Neural progenitor cell (in vitro differentiated cells): Measurements from ENCODE around the gene CLTB. TPM values are rescaled to one million over a fixed set of nuclear protein-coding genes. Genes with fewer than 3 reads are reported as not detected.

Experiments used
- DNase-seq: peaks from one replicate; pipeline ENCODE4 v3.0.0-alpha.2; 2016; ENCODE audit warnings: low spot score
- H2AFZ ChIP-seq: fragments of 200-600 bp; sonication (generic); replicated peaks from 2 replicates; pipeline ENCODE4 v1.6.1; 2016; ENCODE audit warnings: antibody characterized with exemption
- H3F3A ChIP-seq: fragments of 200-600 bp; sonication (generic); 2 replicates; pipeline ENCODE4 v1.6.1; 2016; ENCODE audit warnings: antibody characterized with exemption, low read depth
- H3K27ac ChIP-seq: fragments of 200-600 bp; sonication (generic); 2 replicates; pipeline ENCODE4 v1.5.1; 2016; ENCODE audit warnings: mild to moderate bottlenecking
- H3K27me3 ChIP-seq: fragments of 200-600 bp; sonication (generic); 2 replicates; pipeline ENCODE4 v1.6.1; 2016; ENCODE audit warnings: mild to moderate bottlenecking, moderate library complexity
- H3K36me3 ChIP-seq: fragments of 200-600 bp; sonication (generic); 2 replicates; pipeline ENCODE4 v1.5.1; 2016
- H3K4me1 ChIP-seq: fragments of 200-600 bp; sonication (generic); 2 replicates; pipeline ENCODE4 v1.6.1; 2016; ENCODE audit warnings: mixed run types
- H3K4me2 ChIP-seq: fragments of 200-600 bp; sonication (generic); 2 replicates; pipeline ENCODE4 v1.6.1; 2016
- H3K4me3 ChIP-seq: fragments of 200-600 bp; sonication (generic); 2 replicates; pipeline ENCODE4 v1.5.1; 2016
- H3K79me2 ChIP-seq: fragments of 200-600 bp; sonication (generic); 2 replicates; pipeline ENCODE4 v1.6.1; 2016; ENCODE audit warnings: low read depth
- H3K9ac ChIP-seq: fragments of 200-600 bp; sonication (generic); 2 replicates; pipeline ENCODE4 v1.6.1; 2016
- H3K9me3 ChIP-seq: fragments of 200-600 bp; sonication (generic); 2 replicates; pipeline ENCODE4 v1.5.1; 2016; ENCODE audit warnings: low read depth
- H4K20me1 ChIP-seq: fragments of 200-600 bp; sonication (generic); 2 replicates; pipeline ENCODE4 v1.6.1; 2016; ENCODE audit warnings: low read depth
- H3K27ac Mint-ChIP-seq: 3 replicates; pipeline ENCODE4 v1.8.0; 2021; ENCODE audit warnings: mixed read lengths
- H3K27me3 Mint-ChIP-seq: 2 replicates; pipeline ENCODE4 v1.8.0; 2022; ENCODE audit warnings: low read depth, mild to moderate bottlenecking, inconsistent platforms, moderate library complexity, mixed read lengths; ENCODE audit not compliant: insufficient read depth
- H3K36me3 Mint-ChIP-seq: 3 replicates; pipeline ENCODE4 v1.8.0; 2021; ENCODE audit warnings: mixed read lengths
- H3K4me1 Mint-ChIP-seq: 3 replicates; pipeline ENCODE4 v1.8.0; 2021; ENCODE audit warnings: mixed read lengths
- H3K4me3 Mint-ChIP-seq: 3 replicates; pipeline ENCODE4 v1.8.0; 2021; ENCODE audit warnings: mild to moderate bottlenecking, moderate library complexity, mixed read lengths
- H3K9me3 Mint-ChIP-seq: 3 replicates; pipeline ENCODE4 v1.8.0; 2020; ENCODE audit warnings: mixed read lengths
- EZH2 ChIP-seq: fragments of 200-600 bp; sonication (generic); IDR thresholded peaks from 2 replicates; pipeline ENCODE4 v1.6.1; 2017; ENCODE audit warnings: antibody characterized with exemption, mild to moderate bottlenecking, moderate library complexity
- EZH2phosphoT487 ChIP-seq: fragments of 200-600 bp; sonication (generic); IDR thresholded peaks from 2 replicates; pipeline ENCODE4 v1.6.1; 2017; ENCODE audit warnings: antibody characterized with exemption
- total RNA-seq: library from RNA; depleted of rRNA; stranded (reverse); fragments of >200 nt; gene quantifications from 2 replicates; pipeline ENCODE4 v1.2.3, GENCODE V29; 2015; ENCODE audit warnings: low replicate concordance
- TF ChIP-seq, protein P1 (sequence below): fragments of 200-600 bp; sonication (generic); IDR thresholded peaks from 2 replicates; pipeline ENCODE4 v1.5.1; 2017; ENCODE audit warnings: antibody characterized with exemption, mild to moderate bottlenecking

Gene CLTB
- total RNA-seq, 1 donor from 2014 or later, result 12.6 TPM

DNA sequence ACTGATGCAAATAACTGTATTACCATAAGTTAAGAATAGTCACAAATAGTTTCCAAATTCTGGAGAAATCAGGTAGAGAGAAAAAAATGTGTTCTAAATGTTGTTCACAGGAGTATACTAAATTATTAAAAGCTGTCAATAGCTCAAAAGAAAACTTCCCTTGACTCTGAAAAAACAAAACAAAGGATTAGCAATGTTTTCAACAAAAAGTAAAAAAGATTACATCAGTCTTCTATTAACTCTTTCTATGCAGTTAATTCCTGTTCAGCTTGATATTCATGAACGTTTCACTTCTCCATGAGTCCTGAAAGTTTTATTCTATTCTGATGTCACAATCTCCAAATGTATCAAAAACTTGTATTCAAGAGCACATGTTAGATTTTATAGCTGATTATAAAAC, 9.5 kb upstream of the CLTB start:
- Histone ChIP-seq H3K4me2 (no peak overlapping the region), H3K9me3 (no peaks in the 10 kb centered on the region), H3K4me1 (no peaks in the 10 kb centered on the region), H3K4me3 (no peak overlapping the region), H3K9ac (no peak overlapping the region), H3F3A (no peaks in the 10 kb centered on the region), H4K20me1 (no peaks in the 10 kb centered on the region), H3K79me2 (no peaks in the 10 kb centered on the region), H2AFZ (no peak overlapping the region), H3K27me3 (no peaks in the 10 kb centered on the region), H3K27ac (no peak overlapping the region), H3K36me3 (no peaks in the 10 kb centered on the region)
- DNase-seq, result no peak
- Mint-ChIP-seq H3K4me3 (no peak overlapping the region), H3K4me1 (peaks cover 7% of the 10 kb centered on the region), H3K27ac (no peak overlapping the region), H3K36me3 (peaks cover 3% of the 10 kb centered on the region), H3K27me3 (no peaks in the 10 kb centered on the region), H3K9me3 (peaks cover 21% of the 10 kb centered on the region)
- TF ChIP-seq, protein P1, sequence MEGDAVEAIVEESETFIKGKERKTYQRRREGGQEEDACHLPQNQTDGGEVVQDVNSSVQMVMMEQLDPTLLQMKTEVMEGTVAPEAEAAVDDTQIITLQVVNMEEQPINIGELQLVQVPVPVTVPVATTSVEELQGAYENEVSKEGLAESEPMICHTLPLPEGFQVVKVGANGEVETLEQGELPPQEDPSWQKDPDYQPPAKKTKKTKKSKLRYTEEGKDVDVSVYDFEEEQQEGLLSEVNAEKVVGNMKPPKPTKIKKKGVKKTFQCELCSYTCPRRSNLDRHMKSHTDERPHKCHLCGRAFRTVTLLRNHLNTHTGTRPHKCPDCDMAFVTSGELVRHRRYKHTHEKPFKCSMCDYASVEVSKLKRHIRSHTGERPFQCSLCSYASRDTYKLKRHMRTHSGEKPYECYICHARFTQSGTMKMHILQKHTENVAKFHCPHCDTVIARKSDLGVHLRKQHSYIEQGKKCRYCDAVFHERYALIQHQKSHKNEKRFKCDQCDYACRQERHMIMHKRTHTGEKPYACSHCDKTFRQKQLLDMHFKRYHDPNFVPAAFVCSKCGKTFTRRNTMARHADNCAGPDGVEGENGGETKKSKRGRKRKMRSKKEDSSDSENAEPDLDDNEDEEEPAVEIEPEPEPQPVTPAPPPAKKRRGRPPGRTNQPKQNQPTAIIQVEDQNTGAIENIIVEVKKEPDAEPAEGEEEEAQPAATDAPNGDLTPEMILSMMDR, result no peak
- no peak for TF ChIP-seq EZH2phosphoT487
- no peak for TF ChIP-seq EZH2

DNA sequence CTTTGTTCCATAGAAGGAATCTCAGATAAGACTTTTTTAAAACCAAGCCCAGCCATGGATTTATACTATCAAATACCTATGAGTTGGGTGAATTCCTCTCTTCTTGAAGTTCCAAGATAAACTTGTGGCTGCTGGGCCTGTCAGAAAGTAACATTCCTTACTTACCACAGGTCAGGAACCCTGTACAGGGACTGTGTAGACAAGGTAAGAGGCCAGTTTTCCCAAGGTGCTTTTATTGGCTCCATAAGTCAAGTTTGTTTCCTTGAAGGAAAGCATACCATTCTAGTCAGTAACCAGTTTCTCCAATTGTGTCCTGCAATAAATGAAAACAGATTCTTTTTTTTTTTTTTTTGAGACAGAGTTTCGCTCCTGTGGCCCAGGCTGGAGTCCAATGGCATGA, 8.8 kb upstream of the CLTB start:
- Histone ChIP-seq H3K4me1 (no peaks in the 10 kb centered on the region), H3K4me3 (no peak overlapping the region), H3K9ac (no peak overlapping the region), H3K4me2 (no peak overlapping the region), H3K36me3 (no peaks in the 10 kb centered on the region), H4K20me1 (no peaks in the 10 kb centered on the region), H3K9me3 (no peaks in the 10 kb centered on the region), H2AFZ (no peak overlapping the region), H3K27ac (no peak overlapping the region), H3F3A (no peaks in the 10 kb centered on the region), H3K27me3 (no peaks in the 10 kb centered on the region), H3K79me2 (no peaks in the 10 kb centered on the region)
- Mint-ChIP-seq H3K9me3 (peaks cover 24% of the 10 kb centered on the region), H3K4me3 (no peak overlapping the region), H3K27ac (no peak overlapping the region), H3K36me3 (peaks cover 3% of the 10 kb centered on the region), H3K4me1 (peaks cover 3% of the 10 kb centered on the region), H3K27me3 (no peaks in the 10 kb centered on the region)
- no peak for TF ChIP-seq EZH2phosphoT487
- TF ChIP-seq, protein P1, result no peak
- TF ChIP-seq EZH2, result no peak
- DNase-seq, result no peak

DNA sequence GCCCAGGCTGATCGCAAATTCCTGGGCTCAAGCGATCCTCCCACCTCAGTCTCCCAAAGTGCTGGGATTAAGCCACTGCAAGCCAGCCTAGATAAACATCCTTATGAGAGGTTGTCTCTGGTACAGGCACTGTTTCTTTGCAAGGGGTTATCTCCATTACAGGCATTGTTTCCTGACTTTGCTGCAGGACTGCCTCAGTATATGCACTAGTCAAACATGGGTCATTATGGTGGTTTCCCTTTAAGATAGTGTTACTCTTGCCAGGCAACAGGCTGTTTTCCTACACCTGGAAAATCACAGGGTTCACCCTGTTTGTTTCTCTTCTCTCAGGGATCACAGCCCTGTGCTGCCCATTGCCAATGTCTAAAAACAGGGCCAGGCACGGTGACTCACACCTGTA, 7.8 kb upstream of the CLTB start:
- Histone ChIP-seq H4K20me1 (no peaks in the 10 kb centered on the region), H3K4me1 (no peaks in the 10 kb centered on the region), H3K4me2 (no peak overlapping the region), H2AFZ (no peak overlapping the region), H3K36me3 (no peaks in the 10 kb centered on the region), H3F3A (no peaks in the 10 kb centered on the region), H3K27ac (no peak overlapping the region), H3K4me3 (no peak overlapping the region), H3K9ac (no peak overlapping the region), H3K27me3 (no peaks in the 10 kb centered on the region), H3K9me3 (no peaks in the 10 kb centered on the region), H3K79me2 (no peaks in the 10 kb centered on the region)
- Mint-ChIP-seq H3K9me3 (peaks cover 24% of the 10 kb centered on the region), H3K4me3 (no peak overlapping the region), H3K4me1 (no peaks in the 10 kb centered on the region), H3K27me3 (no peaks in the 10 kb centered on the region), H3K36me3 (peaks cover 3% of the 10 kb centered on the region), H3K27ac (no peak overlapping the region)
- TF ChIP-seq EZH2phosphoT487 (no peak), EZH2 (no peak)
- TF ChIP-seq, protein P1, result no peak
- DNase-seq, result no peak
